NAMALWA (cell line): ENCODE data around the gene AQP1.
A peak's percentile ranks its signal among the peaks of the same experiment; 100 is the strongest.

Experiments
- DNase-seq: peaks from one replicate; pipeline ENCODE4 v3.0.0-alpha.2; 2015; ENCODE audit warnings: low spot score

AQP1 gene

DNA sequence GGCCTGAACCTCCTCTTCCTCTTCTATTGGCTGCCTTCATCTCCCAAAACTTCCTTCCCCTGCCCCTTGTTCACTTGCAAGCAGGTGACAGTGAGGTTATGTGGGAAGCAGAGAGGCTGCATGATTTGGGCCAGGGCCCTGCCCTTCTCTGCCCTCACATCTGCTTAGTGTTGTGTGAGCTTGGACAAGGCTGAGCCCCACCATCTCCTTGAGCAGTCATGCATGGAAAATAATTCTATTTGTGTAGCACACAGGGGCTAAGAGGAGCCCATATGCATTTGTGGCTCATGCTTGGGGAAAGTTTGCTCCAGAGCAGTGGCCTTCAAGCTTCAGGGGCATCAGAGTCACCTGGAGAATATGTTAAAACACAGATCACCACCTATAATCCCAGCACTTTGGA, 26.8 kb upstream of the AQP1 start:
- DNase-seq: peak; percentile 35

- no peak for DNase-seq
These were observed 25.0 kb upstream of the AQP1 start for GRCh38 chr7:30886608-30887011.

DNA sequence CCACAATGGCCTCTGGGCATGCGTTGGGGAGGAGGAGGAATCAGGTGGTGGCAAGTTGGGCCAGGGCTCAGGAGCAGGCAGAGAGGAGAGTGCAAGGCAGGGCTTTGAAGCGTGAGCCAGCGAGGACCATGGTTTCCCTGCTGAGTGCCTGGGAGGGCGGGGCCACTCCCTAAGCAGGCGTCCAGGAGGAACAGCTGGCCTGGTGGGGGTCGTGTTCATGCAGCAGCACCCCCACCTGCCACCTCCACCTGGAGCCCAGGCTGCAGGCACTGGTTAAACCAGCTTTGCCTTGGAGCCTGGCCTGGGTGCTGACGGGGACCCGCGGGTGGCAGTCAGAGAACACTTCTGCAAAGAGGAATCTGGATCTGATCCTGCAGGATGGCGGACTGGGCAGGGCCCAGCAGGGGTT, 24.2 kb upstream of the AQP1 start:
- DNase-seq: no peak

DNA sequence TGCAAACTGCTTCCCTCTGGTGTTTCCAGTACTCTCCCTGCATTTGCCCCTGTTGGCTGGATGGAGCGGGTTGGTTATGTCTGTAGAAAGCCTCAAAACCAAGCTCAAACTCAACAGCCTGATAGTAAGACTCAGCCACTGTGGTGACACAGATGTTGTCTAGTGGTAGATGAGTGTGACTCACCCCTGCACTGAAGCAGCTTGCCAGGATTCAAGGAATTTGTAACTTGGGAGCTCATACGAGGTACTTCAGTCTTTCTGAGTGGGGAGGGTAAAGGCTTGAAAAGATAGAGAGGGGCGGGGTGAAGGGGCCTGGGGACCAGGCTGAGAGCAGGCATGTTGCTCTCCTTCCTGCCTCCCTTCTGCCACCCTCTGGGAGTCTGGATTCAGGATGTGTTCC, 22.9 kb upstream of the AQP1 start:
- DNase-seq: no peak

GRCh38 chr7:30890226-30890625, 21.4 kb upstream of the AQP1 start:
- DNase-seq: no peak

DNA sequence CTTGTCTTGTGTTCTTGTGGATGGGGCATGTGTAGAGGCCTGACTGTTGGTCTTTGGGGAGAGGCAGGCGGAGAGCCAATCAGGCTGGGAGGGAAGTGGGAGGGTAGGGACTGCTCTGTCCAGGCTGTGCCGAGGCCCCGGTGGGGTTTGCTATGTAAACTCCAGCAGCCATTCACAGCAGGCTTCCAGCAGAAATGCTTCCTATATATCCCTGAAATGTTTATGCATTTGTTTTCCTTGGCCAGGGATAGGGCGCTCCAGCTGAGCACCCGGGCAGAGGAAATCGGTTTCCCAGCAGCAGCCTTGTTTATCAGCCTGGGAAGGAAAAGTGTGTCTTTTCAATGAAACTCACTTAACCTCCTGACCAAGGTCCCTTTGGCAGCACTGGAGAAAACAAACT, 18.3 kb upstream of the AQP1 start:
- no peak for DNase-seq

DNA sequence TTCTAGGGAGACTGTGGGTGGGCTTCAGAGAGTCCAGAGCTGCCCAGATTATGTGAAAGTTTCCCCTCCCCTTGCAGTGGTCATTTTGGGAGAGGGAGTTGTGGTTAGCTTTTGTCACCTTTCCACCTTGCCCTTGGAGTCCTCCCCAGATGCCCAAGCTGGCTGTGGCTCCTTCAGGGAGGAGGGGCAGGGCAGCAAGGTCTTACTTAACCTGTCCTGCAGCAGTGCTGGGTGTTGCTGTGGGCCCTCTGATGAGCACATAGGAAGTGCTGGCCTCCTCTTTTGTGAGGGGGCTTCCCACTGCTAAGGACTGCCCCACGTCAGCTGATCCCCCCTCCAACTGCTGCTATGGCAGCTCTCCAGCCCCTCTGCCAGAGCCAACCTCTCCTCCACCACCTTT, 17.6 kb upstream of the AQP1 start:
- no peak for DNase-seq

DNA sequence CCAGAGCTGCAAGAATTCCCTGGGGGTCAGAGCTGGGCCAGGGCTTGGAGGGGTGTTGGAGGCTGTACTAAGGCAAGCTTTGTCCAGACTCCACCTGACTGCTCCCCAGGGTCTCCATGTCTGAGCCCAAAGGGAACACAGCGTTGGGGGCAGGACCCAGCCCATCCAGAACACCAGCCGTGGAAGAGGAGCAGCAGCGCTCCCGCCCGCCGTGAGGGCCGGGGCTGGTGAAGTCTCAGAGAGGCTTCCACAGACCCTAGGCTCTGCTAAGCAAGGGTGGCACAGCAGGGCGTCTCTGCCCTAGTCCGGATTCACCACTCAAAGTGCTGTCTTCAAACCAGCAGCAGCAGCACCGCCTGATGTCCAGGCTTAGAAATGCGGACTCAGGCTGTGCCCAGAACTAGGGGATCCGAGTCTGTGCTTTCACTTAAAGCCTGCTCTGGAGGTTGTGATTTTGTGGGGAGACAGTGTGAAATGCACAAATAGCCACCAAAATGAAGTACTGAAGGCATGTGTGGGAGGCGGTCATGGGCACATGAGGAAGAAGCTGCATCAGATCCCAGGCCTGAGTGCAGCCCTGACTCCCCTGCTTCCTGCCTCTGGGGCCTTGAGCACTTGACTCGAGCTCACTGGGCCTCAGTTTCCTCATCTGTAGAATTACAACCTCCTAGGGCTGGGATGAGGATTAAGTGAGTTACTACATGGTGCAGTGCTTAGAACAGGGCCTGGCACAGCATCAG, 16.6 kb upstream of the AQP1 start:
- DNase-seq: no peak

DNA sequence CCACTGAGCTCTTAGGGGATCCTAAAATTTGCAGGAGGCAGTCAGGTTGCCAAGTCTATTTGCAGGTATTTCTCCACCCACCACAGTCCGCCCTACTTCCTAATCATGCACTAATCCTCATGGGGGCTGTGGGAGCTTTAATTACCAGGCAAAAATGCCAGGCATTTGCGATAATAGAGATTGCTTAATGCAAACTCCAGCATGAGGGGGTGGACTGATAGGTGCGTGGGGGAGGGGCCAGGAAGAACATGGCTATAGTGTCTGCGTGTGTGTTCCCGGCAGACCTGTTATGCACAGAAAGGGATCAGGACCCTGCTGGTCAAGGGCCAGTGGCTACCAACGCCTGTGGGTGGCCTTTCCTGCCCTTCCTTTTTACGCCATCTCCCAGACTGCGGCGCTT, 15.6 kb upstream of the AQP1 start:
- no peak for DNase-seq

GRCh38 chr7:30896783-30897637, 14.6 kb upstream of the AQP1 start:
- no peak for DNase-seq

GRCh38 chr7:30897770-30898169, 13.9 kb upstream of the AQP1 start:
- DNase-seq: no peak

GRCh38 chr7:30898411-30898810, 13.2 kb upstream of the AQP1 start:
- DNase-seq: no peak

GRCh38 chr7:30899066-30899465, 12.6 kb upstream of the AQP1 start:
- no peak for DNase-seq

- no peak for DNase-seq
These were observed 12.0 kb upstream of the AQP1 start for GRCh38 chr7:30899630-30900029.

GRCh38 chr7:30900053-30900452, 11.6 kb upstream of the AQP1 start:
- DNase-seq: no peak

- no peak for DNase-seq
These were observed 10.8 kb upstream of the AQP1 start for GRCh38 chr7:30900803-30901362.

- no peak for DNase-seq
These were observed 9.8 kb upstream of the AQP1 start for GRCh38 chr7:30901856-30902255.

GRCh38 chr7:30902466-30902865, 9.2 kb upstream of the AQP1 start:
- no peak for DNase-seq

GRCh38 chr7:30903146-30903545, 8.5 kb upstream of the AQP1 start:
- no peak for DNase-seq

DNA sequence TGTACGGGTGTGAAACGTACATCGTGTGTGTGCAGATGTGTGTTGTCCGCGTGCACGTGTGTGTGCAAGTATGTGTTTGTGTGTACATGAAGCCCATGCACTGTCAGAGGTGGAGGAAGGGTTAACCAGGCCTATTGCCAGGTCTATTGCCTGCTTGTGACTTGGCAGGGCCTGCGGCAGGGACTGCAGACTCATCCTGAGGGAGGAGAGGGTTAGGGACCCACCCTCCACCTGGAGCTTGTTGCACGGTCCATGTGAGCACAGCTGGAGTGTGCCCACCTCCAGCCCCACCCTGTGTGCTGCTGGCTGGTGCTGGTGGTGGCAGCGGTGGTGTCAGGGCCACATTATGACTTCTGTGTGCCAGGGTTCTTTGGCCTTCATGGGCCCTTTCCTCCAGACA, 7.1 kb upstream of the AQP1 start:
- DNase-seq: no peak

DNA sequence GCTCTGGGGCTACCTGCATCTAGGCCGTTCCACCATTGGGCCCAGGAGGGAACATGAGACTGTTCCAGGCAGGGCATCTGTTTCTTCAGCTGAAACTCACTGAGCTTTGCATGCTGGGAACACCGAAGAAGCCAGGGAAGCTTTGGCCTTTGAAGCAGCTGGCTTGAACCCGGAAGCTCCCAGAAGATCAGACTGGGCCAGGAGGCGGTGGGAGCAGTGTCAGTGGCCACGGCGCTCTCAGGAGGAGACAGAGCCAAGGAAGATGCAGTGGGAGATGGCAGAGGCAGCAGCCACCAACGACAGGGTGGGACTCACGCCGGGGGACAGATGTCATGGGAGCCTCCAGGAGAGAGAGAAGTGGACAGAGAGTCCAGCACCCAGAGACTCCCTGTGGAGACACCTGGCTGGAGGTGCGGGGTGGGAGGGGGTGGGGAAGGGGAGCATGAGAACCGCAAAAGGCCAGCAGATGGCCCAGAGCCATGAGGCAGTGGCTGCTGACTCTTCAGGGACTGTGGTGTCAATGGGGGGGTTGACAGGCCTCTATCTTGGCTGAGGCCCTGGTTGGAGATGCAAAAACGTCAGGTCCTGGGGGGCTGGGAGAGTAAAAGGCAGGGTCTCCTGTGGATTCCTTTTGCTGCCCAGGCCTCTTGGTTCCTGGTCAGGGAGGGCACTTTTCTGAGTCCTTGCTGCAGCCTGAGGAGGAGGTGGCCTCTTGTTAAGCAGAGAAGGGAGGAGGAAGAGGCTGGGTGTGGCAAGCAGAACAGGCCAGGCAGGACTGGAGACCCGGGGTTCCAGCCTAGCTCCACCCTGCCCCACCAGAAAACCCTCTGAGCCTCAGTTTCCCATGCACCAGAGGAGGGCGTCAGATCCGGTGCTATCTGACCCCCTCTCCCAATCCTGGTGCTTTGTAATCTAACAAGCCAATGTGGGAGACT, 6.3 kb upstream of the AQP1 start:
- no peak for DNase-seq

GRCh38 chr7:30906014-30906413, 5.6 kb upstream of the AQP1 start:
- DNase-seq: no peak
